MV-4-11 (cell line): Measurements from ENCODE around the gene ACSL4.

ENCODE experiments used
- DNase-seq: peaks from one replicate; lab custom pipeline; 2025; lab: John Stamatoyannopoulos, UW

ACSL4 gene

GRCh38 chrX:109601486-109601885 is 131.6 kb downstream of the ACSL4 start:
- peak; percentile 8 for DNase-seq

- peak; percentile 85 for DNase-seq
Measured at GRCh38 chrX:109600237-109600651, 132.8 kb downstream of the ACSL4 start.

- no peak for DNase-seq
Measured at GRCh38 chrX:109596015-109596414, 137.0 kb downstream of the ACSL4 start.
